ENCODE measurements around the gene APC2.

The APC2 gene, protein sequence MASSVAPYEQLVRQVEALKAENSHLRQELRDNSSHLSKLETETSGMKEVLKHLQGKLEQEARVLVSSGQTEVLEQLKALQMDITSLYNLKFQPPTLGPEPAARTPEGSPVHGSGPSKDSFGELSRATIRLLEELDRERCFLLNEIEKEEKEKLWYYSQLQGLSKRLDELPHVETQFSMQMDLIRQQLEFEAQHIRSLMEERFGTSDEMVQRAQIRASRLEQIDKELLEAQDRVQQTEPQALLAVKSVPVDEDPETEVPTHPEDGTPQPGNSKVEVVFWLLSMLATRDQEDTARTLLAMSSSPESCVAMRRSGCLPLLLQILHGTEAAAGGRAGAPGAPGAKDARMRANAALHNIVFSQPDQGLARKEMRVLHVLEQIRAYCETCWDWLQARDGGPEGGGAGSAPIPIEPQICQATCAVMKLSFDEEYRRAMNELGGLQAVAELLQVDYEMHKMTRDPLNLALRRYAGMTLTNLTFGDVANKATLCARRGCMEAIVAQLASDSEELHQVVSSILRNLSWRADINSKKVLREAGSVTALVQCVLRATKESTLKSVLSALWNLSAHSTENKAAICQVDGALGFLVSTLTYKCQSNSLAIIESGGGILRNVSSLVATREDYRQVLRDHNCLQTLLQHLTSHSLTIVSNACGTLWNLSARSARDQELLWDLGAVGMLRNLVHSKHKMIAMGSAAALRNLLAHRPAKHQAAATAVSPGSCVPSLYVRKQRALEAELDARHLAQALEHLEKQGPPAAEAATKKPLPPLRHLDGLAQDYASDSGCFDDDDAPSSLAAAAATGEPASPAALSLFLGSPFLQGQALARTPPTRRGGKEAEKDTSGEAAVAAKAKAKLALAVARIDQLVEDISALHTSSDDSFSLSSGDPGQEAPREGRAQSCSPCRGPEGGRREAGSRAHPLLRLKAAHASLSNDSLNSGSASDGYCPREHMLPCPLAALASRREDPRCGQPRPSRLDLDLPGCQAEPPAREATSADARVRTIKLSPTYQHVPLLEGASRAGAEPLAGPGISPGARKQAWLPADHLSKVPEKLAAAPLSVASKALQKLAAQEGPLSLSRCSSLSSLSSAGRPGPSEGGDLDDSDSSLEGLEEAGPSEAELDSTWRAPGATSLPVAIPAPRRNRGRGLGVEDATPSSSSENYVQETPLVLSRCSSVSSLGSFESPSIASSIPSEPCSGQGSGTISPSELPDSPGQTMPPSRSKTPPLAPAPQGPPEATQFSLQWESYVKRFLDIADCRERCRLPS (N-terminal part only)

DNA sequence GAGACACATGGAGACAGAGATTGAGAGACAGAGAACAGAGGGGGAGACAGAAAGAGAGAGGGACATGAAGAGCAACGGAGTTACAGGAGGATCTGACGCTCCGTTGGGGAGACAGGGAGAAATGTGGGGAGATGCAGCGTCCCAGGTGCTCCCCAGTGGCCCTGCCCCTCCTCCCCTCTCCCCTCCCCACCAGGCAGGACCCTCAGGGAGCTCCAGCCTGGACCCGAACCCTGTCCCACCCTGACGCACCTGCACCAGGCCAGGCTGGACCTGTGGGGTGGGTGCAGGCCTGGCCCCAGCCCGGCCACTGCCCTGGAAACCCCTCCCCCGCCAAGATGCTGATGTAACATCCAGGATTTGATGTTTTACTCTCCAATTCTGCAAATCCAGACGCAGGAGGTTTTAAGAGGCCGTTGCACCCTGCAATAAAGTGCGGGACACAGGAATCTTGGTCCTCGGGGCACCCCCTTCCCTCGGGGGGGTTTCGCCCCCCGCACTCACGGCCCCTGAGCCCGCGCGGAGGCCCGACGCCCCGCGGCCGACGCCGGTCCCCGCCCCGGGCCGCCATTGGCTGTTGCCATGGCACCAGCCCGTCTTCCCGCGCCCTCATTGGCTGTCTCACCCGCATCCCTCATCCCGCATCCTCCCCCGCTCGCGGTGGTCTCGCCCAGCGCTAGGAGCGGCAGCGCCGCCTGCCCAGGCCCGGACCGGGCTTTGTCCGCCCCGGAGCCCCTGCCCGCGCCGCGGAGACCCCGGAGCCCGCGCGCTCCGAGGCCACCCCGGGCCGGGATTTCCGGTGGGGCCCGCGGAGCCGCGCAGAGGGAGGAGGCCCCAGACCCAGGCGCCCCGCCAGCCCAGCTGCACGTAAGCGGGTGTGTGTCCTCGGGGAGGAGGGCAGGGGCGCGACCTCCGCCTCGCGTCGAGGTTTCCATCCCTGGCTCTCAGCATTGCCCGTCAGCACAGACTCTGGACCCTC is at the start of gene APC2:
Gene APC2, plus strand, starts transcription at position 655 of the 976 bp plus-strand sequence. CDS start 2,881 bp downstream, outside the sequence.
- no peak for DNase-seq (ENCODE audit: low read depth in 3 of 3, low spot score in 1 of 3)

DNA sequence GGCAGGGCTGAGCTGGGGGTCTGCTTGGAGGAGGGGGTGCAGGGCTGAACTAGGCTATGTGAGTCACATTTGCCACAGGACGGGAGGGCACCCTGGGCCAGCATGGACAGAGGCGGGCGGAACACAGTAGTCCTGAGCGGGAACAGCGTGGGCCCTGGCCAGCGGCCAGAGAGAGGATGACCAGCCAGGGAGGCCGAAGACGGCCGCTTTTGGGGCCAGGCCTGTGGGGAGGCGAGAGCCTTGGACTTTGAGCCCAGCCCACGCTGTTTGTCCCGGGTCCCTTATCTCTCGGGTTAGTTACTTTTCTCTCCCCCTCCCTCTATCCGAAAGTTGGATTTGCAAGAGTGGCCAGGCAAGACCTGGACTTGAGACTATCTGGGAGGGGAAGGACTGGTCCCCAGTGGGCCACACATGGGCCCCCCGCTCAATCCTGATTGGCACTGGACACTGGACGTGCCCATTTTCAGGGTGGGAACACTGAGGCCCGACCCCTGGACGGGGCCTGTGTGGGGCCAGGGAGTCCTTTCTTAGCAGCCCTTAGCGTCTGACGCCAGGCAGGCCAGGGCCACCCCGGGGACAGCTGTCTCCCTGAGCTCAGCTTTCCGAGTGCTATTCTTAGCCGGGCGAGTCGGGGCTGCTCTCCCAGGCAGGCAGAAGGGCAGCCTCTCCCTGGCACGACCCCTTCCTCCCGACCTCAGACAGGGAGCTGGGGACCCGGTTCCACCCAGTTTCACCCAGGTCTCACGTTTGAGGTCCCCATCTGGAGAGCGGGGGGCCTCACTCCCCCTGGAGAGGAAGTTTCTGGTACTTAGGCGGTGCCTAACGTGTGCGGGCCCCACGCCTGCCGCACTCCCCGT is 49.4 kb upstream of the APC2 start:
- no peak for DNase-seq (ENCODE audit: low read depth in 3 of 3, low spot score in 1 of 3)

DNA sequence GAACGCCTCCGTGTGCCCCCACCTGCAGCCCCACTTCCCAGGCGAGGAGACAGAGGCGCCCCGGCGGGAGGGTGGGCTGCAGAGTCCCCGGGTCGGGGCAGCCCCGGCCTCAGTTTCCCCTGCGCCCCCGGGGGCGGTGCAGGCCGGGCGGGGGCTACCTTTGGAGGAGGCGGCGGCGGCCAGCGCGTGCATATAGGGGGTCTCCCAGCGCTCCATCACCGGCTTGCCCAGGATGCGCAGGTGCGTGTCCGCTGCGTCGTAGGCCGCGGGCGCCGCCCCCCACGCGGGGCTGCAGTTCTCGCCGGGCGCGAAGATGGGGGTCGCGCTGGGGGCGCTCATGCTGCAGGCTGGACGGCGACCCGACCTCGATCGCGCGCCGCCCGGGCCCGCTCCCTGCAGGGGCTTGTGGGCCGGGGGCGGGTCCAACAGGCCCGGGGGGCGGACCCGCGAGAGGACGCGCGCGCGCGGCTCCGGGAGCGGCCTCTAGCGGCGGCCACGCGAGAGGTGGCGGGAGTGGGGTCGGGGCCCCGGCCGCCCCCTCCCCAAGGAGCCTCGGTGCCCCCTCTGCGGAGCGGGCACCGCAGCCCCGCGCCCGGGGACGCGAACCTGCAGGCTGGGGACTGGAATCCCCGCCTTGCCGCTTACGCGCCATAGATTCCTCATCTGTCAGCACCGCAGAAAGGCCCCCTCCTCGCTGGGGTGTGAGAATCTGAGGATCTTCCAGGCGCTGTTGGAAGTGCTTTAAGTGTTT is 48.6 kb upstream of the APC2 start, which contains the start of gene GAMT:
Gene GAMT, minus strand, starts transcription at position 405 of the 751 bp plus-strand sequence. Its CDS starts 66 bp downstream, at position 339.
- peak in 2 of 3 donors; percentile 34 to 47 for DNase-seq (ENCODE audit: low read depth in 3 of 3, low spot score in 1 of 3)

DNA sequence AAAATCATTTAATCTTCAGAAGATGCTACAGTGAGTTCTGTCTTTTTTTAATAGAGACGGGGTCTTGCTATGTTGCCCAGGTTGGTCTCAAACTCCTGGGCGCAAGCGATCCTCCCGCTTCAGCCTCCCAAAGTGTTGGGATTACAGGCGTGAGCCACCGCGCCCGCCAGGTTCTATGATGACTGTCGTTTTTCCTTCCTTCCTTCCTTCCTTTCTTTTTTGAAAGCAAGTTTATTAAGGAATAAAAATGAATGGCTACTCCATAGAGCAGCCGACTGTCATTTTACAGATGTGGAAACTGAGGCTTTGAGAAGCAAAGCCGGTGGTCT is 48.1 kb upstream of the APC2 start:
- no peak for DNase-seq (ENCODE audit: low read depth in 3 of 3, low spot score in 1 of 3)

DNA sequence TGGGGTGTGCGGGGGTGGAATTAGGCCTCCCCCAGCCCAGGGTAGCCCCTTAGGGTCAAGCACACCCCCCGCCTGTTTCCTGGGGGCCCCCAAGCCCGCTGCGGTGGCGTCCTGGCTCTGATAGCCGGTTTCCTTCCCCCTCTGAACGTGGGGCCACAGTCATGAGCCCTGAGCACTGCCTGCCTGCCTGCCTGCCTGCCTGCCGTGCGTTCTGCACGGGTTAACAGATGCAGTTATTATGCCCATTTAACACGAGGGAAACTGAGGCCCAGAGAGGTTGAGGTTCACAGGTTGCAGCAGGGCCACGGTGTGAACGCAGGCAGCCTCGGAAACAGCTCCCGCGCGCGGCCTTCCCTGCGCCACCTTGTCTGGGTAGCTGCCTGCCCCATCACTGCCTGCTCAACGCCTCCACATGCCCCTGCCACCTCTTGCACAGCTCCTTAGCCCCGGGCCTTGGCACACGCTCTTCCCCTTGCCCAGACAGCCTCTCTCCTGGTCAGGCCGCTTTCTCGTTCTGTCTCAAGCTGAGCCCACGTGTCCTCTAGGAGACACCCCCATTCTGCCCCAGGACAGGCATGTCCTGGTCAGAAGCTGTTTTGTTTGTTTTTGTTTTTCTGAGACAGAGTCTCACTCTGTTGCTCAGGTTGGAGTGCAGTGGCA is 47.4 kb upstream of the APC2 start:
- DNase-seq (ENCODE audit: low read depth in 3 of 3, low spot score in 1 of 3), result no peak

DNA sequence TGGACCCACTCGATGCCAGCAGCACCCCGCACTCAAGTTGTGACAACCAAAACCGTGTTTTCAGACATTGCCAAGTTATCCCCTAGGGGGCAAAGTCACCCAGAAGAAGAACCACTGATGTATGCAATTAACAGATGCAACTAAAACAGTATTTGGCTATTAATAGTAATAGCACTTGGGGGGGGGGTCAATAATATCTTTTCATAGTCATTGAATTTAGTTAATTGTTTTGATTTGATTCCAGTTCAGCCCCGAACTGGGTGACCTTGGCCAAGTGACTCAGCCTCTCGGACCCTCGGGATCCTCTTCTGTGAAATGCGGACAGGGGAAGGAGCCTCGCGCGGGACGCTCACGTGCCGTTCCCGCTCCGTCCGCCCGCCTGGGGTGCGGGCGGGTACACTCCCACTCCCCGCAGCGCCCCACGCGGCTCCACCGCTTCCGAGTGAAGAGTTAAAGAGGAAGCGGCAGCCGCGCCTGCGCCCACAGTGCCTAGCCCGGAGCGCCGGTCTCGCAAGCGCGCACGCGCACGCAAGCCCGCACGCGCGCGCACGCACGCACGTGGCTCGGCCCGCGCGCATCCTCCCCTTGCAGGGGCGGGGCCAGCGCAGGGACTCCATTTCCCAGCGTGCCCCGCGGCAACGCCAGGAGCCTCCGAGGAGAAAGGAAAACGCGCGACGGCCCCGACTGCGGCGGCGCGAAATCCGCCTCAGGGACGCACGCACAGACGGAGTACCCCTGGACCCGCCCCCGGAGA is 43.0 kb upstream of the APC2 start:
- DNase-seq (ENCODE audit: low read depth in 3 of 3, low spot score in 1 of 3), result peak; percentile 98 to 99 (median 99)

DNA sequence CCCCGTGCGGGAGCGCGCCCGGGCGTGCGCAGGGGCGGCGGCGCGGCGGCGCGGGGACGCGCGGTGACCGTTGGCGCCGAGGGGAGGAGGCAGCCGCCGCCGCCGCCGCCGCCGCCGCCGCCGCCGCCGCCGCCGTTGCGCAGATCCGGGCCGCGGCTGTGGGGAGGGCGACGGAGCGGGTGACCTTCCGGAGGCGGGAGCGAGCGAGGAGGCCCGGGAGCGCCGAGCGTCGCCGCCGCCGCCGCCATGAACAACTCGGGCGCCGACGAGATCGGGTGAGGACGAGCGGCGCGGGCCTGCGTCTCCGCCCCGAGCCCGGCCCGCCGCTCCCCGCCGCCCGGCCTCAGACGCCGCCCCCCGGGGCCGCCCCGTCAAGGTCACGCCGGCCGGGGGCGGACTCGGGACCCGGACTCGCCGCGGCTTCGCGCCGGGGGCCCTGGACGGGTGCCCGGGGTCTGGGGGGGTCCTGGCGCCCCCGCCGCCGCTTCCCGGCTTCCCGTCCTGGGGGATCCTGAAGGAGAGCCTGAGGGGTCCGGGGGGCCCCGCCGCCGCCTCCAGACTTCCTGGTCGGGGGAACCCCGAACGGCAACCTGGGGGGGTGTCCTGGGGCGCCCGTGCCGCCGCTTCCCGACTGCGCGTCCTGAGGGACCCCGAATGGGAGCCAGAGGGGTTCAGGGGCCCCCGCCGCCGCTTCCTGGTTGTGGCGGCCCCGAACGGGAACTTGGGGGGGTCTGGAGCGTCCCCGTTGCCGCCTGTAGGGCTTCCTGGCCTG is 42.2 kb upstream of the APC2 start, which contains the start of gene DAZAP1:
Gene DAZAP1, plus strand, starts transcription at position 59 of the 772 bp plus-strand sequence. Its CDS starts 188 bp downstream, at position 247.
- DNase-seq (ENCODE audit: low read depth in 3 of 3, low spot score in 1 of 3), result peak in 2 of 3 donors; percentile 23 to 41

DNA sequence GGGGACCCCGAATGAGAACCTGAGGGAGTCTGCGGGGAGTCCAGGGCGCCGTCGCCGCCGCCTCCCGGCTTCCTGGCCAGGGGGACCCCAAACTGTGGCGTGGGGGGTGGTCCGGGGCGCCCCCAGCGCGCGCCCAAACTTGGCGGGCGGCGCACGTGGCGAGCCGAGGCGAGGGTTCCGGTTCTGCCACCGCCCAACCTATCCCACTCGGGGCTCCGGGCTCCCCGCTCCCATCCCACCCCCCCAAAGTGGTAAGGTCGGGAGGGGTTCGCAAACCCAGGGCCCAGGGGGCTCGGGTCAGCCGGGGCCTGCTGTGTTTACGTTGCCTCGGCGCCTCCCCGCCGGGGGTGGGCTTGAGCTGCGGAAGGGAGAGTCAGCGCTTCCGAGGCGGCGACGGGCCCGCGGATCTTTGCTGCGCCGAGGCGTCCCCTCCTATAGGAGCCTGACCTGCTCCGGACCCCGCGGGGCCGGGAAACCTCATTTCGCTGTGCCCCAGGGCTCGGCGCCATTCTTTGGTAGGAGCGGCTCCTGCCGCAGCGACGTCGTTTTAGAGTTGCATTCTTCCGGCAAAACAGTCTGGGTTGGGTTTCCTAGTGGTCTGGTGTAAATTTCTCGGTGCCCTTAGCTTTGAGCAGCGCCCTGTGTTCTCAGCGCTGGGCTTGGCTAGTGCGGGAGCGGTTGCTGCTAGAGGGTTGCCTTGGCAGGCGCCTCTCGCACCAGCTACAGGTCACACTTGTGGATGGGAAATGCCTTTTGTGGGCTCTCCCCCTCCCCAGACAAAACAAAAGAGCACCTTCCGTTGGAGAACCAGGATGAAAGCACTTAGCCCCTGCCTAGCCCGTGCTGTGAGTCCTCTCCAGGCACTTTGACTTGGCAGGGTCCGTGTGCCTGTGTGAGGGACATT is 41.4 kb upstream of the APC2 start:
- peak; percentile 19 to 41 (median 25) for DNase-seq (ENCODE audit: low read depth in 3 of 3, low spot score in 1 of 3)

DNA sequence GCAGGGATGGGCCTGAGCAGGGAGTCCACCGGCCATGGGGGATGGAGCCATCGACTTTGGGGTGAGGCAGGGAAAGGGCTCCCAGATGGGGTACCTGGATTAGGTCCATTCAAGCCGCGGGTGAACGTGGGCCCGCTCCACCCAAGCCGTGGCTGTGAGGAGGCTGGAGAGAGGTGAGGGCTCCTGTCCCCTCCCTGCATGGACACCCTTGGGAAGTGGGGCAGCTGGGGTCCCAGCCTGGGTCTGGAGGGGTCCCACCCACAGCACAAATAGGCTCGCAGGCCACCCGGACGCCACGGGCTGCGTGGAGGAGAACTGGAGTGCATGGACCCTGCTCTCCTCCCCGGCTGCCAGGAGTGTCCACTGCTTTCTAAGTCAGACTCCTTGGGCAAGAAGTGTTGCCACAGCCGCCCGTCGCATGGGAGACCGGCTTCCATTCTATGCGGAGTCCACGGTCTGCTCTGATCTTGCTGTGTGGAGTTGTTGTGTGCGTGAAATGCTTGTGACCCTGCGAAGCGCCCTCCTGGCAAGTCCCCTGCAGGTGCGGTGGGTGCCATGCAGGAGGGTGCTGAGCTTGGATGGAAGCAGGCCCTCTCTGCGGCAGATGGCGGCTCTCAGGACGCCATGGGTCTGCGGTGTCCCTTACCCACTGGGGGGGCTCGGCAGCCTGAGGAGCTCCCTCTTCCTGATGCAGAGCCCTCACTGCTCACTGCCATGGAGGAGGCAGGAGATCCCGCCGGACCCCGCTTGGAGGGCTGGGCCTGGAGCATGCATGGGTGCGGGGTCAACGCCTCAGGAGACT is 40.5 kb upstream of the APC2 start:
- DNase-seq (ENCODE audit: low read depth in 3 of 3, low spot score in 1 of 3), result no peak

DNA sequence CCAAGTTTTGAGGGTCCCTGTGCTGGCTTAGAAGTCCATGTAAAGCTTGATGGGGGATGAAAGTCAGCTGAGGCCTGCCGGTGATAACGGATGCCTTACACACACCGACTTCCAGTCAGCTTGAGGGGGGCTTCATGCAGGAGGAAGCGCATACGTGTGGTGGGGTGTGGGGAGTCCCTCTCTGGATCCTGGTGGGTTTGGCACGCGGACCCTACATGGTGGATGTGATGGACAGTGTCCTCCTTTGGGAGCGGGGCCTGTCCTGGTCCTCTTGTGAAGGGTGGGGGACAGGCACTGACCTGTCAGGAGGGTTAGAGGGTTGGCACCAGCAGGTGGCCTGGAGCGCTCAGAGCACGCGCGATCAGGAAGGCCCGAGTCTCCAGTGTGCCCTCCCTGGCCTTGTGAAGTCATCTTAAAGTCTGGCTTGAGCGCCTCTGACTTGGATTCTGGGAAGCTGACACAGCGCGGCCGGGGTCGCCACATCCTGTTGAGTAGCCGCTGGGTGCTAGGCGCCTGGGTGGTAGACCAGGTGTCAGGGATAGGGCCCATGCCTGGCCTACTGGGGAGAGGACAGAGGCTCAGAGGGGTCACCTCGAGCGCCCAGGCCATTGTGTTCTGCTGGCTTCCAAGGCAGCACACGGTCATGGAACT is 39.7 kb upstream of the APC2 start:
- DNase-seq (ENCODE audit: low read depth in 3 of 3, low spot score in 1 of 3), result no peak

DNA sequence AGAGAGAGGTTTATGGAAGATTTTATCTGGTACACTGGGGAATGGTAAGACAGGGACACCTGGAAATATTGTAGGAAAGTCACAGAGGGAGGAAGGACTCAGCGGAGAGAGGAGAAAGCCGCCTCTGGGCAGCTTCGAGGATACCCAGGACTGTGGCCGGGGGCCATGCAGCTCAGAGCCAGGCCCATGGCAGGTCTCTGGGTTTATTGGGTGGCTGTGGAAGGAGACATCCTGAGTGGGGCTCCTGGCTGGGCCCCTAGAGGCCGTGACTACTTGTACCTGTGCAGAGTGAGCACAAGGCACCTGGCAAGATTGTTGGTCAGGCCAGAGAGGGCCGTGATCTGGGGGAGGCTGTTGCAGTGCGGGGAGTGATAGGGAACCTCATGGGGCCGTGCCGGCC is 39.1 kb upstream of the APC2 start:
- DNase-seq (ENCODE audit: low read depth in 3 of 3, low spot score in 1 of 3), result no peak

DNA sequence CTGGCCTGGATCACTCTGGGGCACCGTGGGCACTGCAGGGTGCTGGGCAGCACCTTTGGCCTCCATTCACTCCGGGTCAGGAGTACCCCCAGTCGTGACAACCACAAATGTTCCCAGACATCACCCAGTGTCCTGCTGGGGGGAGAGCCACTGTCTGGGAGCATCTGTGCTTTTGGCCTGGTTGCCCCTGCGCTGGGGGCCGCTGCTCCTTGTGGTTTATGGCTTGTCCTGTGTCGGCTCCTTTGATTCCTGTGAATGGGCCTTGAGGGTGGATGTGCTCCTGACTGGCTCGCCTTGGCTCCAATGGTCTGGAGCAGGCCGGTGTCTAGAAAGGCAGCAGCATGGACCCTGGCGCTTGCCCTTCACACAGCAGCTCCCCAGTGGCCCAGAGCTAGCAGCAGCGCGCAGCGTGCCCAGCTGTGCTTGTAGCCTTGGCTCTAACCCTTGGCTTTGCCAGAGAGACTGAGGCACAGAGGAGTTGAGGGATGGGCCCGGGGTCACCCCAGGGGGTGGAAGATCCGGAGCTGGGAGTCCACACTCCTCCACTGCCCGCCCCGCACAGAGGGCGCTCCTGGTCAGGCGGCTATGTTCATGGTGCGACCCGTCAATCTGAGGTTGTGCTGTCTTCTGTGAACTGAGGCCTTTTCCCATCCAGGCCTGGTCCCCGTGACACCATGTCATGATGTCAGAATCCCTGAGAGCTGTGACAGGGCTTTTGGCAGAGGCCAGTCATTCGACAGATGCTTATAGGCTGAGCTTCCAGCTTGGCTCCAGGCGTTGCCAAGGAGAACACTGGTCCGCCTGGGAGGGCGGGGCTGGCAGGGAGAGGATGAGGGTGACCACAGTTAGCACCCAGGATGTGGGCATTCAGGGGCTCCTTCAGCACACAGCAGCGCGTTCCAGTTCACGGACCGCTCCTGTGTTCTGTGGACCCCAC is 38.4 kb upstream of the APC2 start:
- no peak for DNase-seq (ENCODE audit: low read depth in 3 of 3, low spot score in 1 of 3)

Measured in stimulated activated CD4-positive, alpha-beta T cell treated with anti-CD3 and anti-CD28 coated beads, TNF-alpha, amount 100 ng/mL, for 1 hour (primary cell).